GM19372 (cell line): ENCODE data around the gene MRPS18B.
A peak's percentile ranks its signal among the peaks of the same experiment; 100 is the strongest.
"Not testable (repeated sequence)": the region's sequence is repeated elsewhere in the genome, so short reads cannot be mapped to it uniquely, and the experiment has no call there.

Source experiments
- ATAC-seq: cut with Tn5 transposase; IDR thresholded peaks from one replicate; pipeline ENCODE4 v1.9.1; 2021; ENCODE audit warnings: mild to moderate bottlenecking, low read depth, moderate library complexity; ENCODE audit not compliant: unreplicated experiment

Gene MRPS18B

GRCh38 chr6:30626484-30627366 is 9.1 kb downstream of the MRPS18B start, which contains the start of gene ATAT1:
TSS of gene ATAT1 (plus strand) at chr6:30626874.
- no peak for ATAC-seq

GRCh38 chr6:30635834-30636233 is 18.2 kb downstream of the MRPS18B start:
- no peak for ATAC-seq

GRCh38 chr6:30640481-30640880 is 22.8 kb downstream of the MRPS18B start:
- ATAC-seq = no peak

GRCh38 chr6:30641048-30641447 is 23.4 kb downstream of the MRPS18B start:
- no peak for ATAC-seq

GRCh38 chr6:30643656-30644055 is 26.0 kb downstream of the MRPS18B start:
- ATAC-seq = no peak

GRCh38 chr6:30644769-30645168 is 27.1 kb downstream of the MRPS18B start:
- ATAC-seq = no peak

DNA sequence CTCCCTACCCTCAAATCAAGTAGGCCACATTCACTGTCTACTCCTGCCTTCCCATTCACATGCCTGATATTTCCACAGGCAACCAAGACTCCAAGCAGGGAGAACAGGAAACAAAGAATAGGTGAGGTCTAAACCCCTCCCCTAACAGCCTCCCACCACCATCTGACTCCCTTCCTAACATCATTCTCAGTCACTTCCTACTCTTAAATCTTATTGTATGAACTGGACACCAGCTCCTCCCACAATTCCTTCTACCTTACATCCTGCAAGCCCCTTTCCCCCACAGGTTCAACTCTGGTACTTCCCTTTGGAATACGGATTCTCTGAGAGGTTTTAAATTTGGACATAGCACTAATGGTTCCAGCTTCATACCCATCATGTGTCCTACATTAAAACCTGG is 28.3 kb downstream of the MRPS18B start:
- ATAC-seq = no peak

GRCh38 chr6:30646450-30647241 is 29.0 kb downstream of the MRPS18B start, which contains the start of gene C6orf136:
TSS of gene C6orf136 (plus strand) at chr6:30647133. CDS start at chr6:30647232, 99 bp downstream.
- ATAC-seq = peak; percentile 63

GRCh38 chr6:30647242-30648116 is 29.8 kb downstream of the MRPS18B start:
- ATAC-seq = peak; percentile 67

DNA sequence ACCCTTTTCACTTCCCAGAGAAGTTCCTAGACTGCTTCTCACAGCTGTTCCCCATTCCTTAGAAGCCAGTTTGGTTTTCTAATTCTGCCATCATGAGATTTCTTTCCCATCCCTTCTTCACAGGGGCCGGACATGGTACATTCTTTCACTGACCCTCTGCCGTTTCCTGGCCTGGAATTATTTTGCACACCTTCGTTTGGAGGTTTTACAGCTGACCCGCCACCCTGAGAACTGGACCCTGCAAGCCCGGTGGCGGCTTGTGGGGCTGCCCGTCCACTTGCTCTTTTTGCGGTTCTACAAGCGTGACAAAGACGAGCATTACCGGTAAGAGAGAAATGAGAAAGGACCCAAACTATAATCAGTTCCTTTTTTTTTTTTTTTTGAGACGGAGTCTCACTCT is 33.5 kb downstream of the MRPS18B start:
- no peak for ATAC-seq

GRCh38 chr6:30654798-30655742 is 37.4 kb downstream of the MRPS18B start:
- ATAC-seq = no peak

DNA sequence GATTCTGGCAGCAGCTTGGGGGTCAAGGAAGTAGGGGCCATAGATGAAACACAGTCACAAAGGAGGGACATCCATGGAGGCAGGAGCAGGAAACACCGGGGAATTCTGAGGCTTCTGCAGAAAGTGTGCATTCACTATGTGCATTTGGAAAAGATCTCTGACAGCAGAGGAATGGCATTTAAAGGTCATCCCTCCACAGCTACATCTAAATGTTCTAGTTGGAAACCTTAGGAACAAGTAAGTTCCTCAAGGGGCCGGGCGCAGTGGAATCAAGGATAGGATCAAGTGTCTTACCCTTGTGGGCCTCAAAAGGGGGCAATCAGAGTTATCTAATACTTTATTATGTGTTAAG is 38.1 kb downstream of the MRPS18B start:
- no peak for ATAC-seq

DNA sequence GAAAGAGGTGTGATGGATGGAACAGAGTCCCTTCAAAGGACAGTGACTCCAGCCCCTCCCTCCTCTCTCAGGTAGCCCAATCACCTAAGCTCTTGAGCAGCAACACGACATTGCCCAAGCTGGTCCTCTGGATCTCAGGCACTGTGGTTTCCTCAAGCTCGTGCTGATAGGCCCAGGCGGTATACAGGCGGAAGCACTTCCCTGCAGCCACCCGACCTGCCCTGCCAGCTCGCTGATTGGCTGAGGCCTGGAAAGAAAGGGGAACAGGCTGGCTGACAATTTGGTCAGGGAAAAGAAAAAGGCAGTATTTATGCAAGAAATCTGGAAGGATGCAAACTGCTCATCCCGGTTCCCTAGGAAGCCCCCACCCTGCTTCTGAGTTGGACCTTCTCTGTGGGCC is 38.9 kb downstream of the MRPS18B start:
- ATAC-seq = no peak

DNA sequence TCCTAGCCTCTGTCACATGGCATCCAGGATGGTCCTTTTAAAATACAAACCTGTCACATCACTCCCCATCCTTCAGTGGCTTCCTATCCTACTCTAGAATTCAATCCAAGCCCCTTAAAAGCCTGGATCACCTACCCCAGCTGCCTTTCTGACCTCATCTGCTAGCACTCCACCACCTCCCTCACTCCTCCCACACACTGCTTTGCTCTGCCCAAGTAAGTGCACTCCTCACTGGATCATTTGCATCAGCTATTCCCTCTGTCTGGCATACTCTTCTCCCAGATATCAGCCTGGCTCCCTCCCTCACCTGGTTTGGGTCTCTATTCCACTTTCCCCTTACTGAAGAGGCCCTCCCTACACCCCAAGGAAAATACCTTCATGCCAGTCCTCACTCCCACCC is 39.8 kb downstream of the MRPS18B start:
- ATAC-seq = no peak

DNA sequence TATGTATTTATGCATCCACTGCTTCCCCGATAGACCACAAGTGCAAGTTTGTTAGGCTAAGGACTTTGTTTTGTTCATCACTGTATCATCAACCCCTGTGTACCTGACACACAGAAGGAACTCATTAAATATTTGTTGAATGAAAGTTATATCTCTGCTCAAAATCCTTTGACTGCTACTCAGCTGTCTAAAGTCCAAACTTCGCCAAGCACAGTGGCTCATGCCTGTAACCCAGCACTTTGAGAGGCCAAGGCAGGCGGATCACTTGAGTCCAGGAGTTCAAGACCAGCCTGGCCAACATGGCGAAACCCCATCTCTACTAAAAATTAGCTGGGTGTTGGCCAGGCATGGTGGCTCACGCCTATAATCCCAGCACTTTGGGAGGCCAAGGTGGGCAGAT is 40.3 kb downstream of the MRPS18B start:
- not testable (repeated sequence) for ATAC-seq

GRCh38 chr6:30664994-30665767 is 47.5 kb downstream of the MRPS18B start:
- no peak for ATAC-seq

DNA sequence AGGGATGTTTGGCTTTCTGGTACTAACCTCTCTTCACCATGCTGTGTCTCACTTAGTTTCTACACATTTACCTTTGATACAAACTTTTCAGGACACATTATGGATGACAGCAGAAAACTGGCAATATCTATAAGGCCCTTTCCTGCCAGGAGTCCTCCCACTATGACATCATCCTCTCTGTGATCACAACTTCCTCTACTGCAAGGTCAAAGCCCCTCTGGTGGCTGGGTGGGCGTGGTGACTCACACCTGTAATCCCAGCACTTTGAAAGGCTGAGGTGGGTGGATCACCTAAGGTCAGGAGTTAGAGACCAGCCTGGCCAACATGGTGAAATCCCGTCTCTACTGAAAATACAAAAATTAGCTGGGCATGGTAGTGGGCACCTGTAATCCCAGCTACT is 48.7 kb downstream of the MRPS18B start:
- ATAC-seq = not testable (repeated sequence)

- ATAC-seq = no peak
Measured at GRCh38 chr6:30670760-30671527, 53.3 kb downstream of the MRPS18B start.
